Fibroblast of the aortic adventitia (primary cell): Measurements from ENCODE around the gene DAAM2. TPM values are rescaled to one million over a fixed set of nuclear protein-coding genes. Genes with fewer than 3 reads are reported as not detected.
A peak's percentile ranks its signal among the peaks of the same experiment; 100 is the strongest.

ENCODE experiments used
- DNase-seq: peaks from one replicate; pipeline ENCODE4 v3.0.0-alpha.2; 2010; ENCODE audit warnings: low read depth
- H3K4me3 ChIP-seq: 2 replicates; pipeline ENCODE4 v1.5.1; 2011; ENCODE audit warnings: low read depth, mild to moderate bottlenecking, control low read depth, low read length, moderate library complexity
- total RNA-seq: library from RNA; depleted of rRNA; stranded (reverse); fragments of >200 nt; gene quantifications from 2 replicates; pipeline ENCODE4 v1.2.3, GENCODE V29; 2012; ENCODE audit warnings: low replicate concordance
- TF ChIP-seq, protein P1 (sequence below): IDR thresholded peaks from 2 replicates; pipeline ENCODE4 v1.5.1; 2011; ENCODE audit warnings: mild to moderate bottlenecking, low read length, control low read depth, inconsistent platforms; ENCODE audit not compliant: insufficient read depth

The DAAM2 gene
- total RNA-seq, 1 donor: 3.4 TPM

DNA sequence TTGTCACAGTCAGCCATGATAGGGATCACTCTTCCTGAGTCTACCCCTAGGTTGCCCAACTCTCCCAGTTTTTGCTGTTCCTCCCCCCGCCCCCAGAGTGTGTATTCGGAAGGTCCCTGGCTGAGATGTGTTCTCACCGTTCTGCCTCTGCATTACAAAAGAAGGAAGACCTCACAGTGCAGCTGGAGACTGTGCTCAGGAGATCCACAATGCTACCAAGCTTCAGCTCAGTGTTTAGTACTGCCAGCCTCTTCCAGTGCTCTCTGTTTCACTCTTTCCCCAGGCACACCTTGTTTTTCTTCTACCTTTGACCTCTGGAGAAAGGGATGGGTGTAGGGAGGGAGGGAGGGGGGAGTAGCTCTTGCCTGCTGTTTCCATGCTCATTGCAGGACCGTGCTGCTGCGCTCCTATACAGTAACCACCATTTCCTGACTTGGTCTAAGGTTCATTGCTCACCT, 155.5 kb downstream of the DAAM2 start:
- DNase-seq: no peak
- no peak overlapping the region for H3K4me3 ChIP-seq
- TF ChIP-seq, protein P1, sequence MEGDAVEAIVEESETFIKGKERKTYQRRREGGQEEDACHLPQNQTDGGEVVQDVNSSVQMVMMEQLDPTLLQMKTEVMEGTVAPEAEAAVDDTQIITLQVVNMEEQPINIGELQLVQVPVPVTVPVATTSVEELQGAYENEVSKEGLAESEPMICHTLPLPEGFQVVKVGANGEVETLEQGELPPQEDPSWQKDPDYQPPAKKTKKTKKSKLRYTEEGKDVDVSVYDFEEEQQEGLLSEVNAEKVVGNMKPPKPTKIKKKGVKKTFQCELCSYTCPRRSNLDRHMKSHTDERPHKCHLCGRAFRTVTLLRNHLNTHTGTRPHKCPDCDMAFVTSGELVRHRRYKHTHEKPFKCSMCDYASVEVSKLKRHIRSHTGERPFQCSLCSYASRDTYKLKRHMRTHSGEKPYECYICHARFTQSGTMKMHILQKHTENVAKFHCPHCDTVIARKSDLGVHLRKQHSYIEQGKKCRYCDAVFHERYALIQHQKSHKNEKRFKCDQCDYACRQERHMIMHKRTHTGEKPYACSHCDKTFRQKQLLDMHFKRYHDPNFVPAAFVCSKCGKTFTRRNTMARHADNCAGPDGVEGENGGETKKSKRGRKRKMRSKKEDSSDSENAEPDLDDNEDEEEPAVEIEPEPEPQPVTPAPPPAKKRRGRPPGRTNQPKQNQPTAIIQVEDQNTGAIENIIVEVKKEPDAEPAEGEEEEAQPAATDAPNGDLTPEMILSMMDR: no peak

DNA sequence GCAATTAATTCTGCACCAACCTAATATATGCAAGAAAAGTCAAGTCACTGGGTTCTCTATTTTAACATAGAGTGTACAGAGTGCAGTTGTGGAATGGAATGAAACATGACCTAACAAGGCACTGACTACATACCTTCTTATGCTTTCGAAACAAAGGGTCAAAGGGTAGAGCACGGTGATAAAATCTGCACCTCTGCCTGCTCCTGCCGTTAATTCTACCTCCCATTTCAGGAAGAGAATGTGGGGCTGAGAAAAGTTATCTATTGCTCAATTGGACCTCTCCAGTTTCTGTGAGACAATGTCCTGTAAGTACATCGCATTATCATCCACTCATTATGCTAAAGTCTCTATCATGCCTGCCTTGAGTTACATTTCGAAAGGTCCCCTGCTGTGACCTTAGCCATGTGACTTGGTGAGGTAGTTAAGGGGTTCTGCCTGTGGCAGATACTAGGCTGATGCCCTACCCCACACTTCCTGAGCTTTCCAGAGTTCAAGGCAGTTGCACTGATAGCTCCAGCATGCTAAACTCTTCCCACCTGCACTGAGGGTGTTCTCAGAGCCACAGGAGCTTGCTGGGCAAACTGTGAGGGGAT, 156.1 kb downstream of the DAAM2 start:
- H3K4me3 ChIP-seq: no peak overlapping the region
- DNase-seq: no peak
- TF ChIP-seq, protein P1: no peak

DNA sequence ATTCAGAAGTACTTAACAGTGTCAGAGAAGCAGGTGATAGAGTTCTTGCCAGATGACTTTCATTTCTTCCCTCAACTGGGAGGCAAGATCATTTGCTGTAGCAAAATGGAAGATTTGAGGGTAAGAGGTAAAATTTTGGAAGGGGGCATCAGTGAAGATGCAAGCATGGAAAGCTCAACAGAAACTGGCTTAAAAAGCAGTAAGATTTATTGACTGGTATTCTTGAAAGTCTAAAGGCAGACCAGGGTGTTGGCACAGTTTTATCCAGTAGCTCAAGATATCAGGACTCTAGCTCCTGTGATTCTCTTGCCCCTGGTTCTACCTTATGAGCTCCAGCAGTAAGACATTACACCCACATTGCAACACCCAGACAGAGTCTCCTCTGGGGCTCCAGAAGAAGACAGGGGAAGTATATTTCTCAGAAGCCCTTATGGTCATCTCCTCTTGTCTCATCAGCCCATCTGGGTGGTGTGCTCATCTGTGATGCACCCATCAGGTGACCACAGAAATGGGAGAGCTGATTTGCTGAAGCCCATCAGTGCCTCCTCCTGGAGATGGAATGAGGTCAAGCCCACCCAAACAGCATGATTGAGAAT, 158.0 kb downstream of the DAAM2 start:
- no peak overlapping the region for H3K4me3 ChIP-seq
- TF ChIP-seq, protein P1: no peak
- no peak for DNase-seq

DNA sequence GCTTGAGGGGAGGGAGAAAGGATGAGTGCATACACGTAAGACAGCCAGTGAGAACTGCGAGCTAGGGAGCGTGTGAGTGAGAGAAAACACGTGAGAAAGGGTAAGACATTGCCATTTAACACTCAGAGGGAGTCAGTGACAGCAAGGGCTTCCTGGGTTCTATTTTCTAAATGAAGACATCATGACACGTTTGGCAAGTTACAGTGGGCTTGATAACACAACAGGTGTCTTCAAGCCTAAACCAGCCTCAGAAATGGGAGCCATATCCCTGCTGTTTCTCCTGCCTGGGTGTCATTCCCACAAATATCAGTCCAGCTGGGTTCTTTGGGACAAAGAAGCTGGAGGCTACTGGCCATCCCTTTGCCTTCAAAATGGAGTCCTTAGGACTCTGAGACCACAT, 159.0 kb downstream of the DAAM2 start:
- DNase-seq: no peak
- TF ChIP-seq, protein P1: no peak
- no peak overlapping the region for H3K4me3 ChIP-seq

DNA sequence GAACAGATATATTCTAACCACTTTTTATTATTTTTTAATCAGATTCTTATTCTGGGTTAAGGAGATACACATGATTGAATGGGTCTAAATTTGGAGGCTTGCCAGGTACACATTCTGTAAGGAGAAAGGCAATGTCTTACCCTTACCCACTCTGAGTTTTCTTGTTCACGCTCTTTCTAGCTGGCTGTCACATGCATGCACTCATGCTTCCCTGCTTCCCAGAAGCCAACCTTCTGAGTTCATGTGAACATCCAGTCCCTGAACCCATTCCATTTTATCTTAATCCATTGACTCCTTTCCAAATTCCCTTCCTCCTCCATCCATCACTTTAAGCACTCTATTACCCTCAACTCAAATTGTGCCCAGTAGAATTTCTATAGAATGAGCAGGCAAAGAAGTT, 159.5 kb downstream of the DAAM2 start:
- no peak overlapping the region for H3K4me3 ChIP-seq
- DNase-seq: peak; percentile 36
- TF ChIP-seq, protein P1: no peak

DNA sequence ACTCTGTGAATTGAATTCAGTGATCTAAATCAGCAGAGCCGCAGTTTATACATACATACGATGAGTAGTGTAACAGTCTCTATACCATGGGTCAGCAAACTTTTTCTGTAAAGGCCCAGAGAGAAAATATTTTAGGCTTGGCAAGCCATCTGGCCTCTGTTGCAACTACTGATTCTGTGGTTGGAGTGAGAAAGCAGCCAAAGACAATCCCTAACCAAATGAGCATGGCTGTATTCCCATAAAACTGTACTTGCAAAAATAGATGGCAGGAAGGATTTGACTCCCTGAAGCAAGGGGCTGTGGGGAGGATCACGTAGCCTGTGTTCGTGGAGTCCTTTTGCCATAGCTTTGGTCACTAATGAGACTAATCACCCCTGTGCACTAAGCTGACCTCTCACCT, 160.0 kb downstream of the DAAM2 start:
- H3K4me3 ChIP-seq: no peak overlapping the region
- TF ChIP-seq, protein P1: no peak
- DNase-seq: peak; percentile 64
